ENCODE data around the gene ANKRD33B. TPM values are rescaled to one million over a fixed set of nuclear protein-coding genes. Genes with fewer than 3 reads are reported as not detected.

ANKRD33B gene
- total and polyA plus RNA-seq, 7 experiments from 2014 or later, result 0.20 to 10.1 (median 0.75) TPM; not detected in 1

- intact Hi-C loops (cut with micrococcal nuclease), result no loop called here
- peaks cover 6 to 40% (median 31%) of the 10 kb centered on the region in 5 donors for H3K27me3 Mint-ChIP-seq
- Histone ChIP-seq H3K27me3 (ENCODE audit: control insufficient read depth in 2 of 2, insufficient read depth in 2 of 2, low read length in 2 of 2) (no peaks in the 10 kb centered on the region), H3K9me3 (ENCODE audit: control insufficient read depth in 2 of 3, low read length in 3 of 3) (no peaks in the 10 kb centered on the region), H3K27ac (ENCODE audit: low read depth, low read length) (no peak overlapping the region), H3K4me1 (ENCODE audit: control insufficient read depth in 2 of 2, insufficient read depth in 2 of 2, low read length in 2 of 2) (no peaks in the 10 kb centered on the region), H3K36me3 (ENCODE audit: control insufficient read depth in 2 of 3, insufficient read depth in 3 of 3, low read length in 3 of 3) (no peaks in the 10 kb centered on the region), H3K4me3 (ENCODE audit: low read length) (no peak overlapping the region)
- DNase-seq (no peak), ATAC-seq (peak; percentile 35)
- CTCF ChIA-PET, result no interaction called here
- peaks cover 0 to 3% (median 0%) of the 10 kb centered on the region in 11 donors for H3K9me3 Mint-ChIP-seq
- POLR2A ChIA-PET, result no interaction called here
- H3K27ac Mint-ChIP-seq, result peak overlapping the region in 5 of 9 donors; percentile 25 to 64 (median 52)
- no peaks in the 10 kb centered on the region for H3K36me3 Mint-ChIP-seq
- peaks cover 12 to 19% (median 16%) of the 10 kb centered on the region in 7 donors for H3K4me1 Mint-ChIP-seq
- H3K4me3 Mint-ChIP-seq, result peak overlapping the region in 9 of 10 donors; percentile 46 to 85 (median 80)
Measured at GRCh38 chr5:10536931-10537579, 26.8 kb upstream of the ANKRD33B start.

- H3K36me3 ChIP-seq (ENCODE audit: control insufficient read depth in 2 of 3, insufficient read depth in 3 of 3, low read length in 3 of 3), result no peaks in the 10 kb centered on the region
- peak; percentile 35 for ATAC-seq
- Mint-ChIP-seq H3K4me1 (peaks cover 12 to 19% (median 15%) of the 10 kb centered on the region in 7 donors), H3K4me3 (peak overlapping the region in 2 of 10 donors; percentile 80 to 84), H3K27me3 (peaks cover 6 to 38% (median 33%) of the 10 kb centered on the region in 5 donors), H3K36me3 (no peaks in the 10 kb centered on the region), H3K9me3 (peaks cover 0 to 3% (median 0%) of the 10 kb centered on the region in 11 donors), H3K27ac (peak overlapping the region in 2 of 9 donors; percentile 52 to 61)
- no peak overlapping the region for H3K27ac ChIP-seq (ENCODE audit: low read depth, low read length)
- POLR2A ChIA-PET, result no interaction called here
- H3K27me3 ChIP-seq (ENCODE audit: control insufficient read depth in 2 of 2, insufficient read depth in 2 of 2, low read length in 2 of 2), result no peaks in the 10 kb centered on the region
- H3K4me3 ChIP-seq (ENCODE audit: low read length), result no peak overlapping the region
- no peaks in the 10 kb centered on the region for H3K9me3 ChIP-seq (ENCODE audit: control insufficient read depth in 2 of 3, low read length in 3 of 3)
- CTCF ChIA-PET, result no interaction called here
- no peak for DNase-seq
- intact Hi-C loops (cut with micrococcal nuclease), result no loop called here
- H3K4me1 ChIP-seq (ENCODE audit: control insufficient read depth in 2 of 2, insufficient read depth in 2 of 2, low read length in 2 of 2), result no peaks in the 10 kb centered on the region
Measured at GRCh38 chr5:10537624-10538023, 26.2 kb upstream of the ANKRD33B start.

- intact Hi-C loops (cut with micrococcal nuclease), result no loop called here
- H3K27me3 Mint-ChIP-seq, result peaks cover 9 to 38% (median 29%) of the 10 kb centered on the region in 5 donors
- no peak overlapping the region for H3K27ac Mint-ChIP-seq
- peaks cover 11 to 18% (median 12%) of the 10 kb centered on the region in 7 donors for H3K4me1 Mint-ChIP-seq
- ChIA-PET CTCF (no interaction called here), POLR2A (no interaction called here)
- H3K27me3 ChIP-seq (ENCODE audit: control insufficient read depth in 2 of 2, insufficient read depth in 2 of 2, low read length in 2 of 2), result no peaks in the 10 kb centered on the region
- H3K36me3 ChIP-seq (ENCODE audit: control insufficient read depth in 2 of 3, insufficient read depth in 3 of 3, low read length in 3 of 3), result no peaks in the 10 kb centered on the region
- H3K27ac ChIP-seq (ENCODE audit: low read depth, low read length), result no peak overlapping the region
- H3K4me3 Mint-ChIP-seq, result no peak overlapping the region
- no peaks in the 10 kb centered on the region for H3K9me3 ChIP-seq (ENCODE audit: control insufficient read depth in 2 of 3, low read length in 3 of 3)
- H3K36me3 Mint-ChIP-seq, result no peaks in the 10 kb centered on the region
- ATAC-seq (no peak), DNase-seq (no peak)
- no peaks in the 10 kb centered on the region for H3K4me1 ChIP-seq (ENCODE audit: control insufficient read depth in 2 of 2, insufficient read depth in 2 of 2, low read length in 2 of 2)
- no peak overlapping the region for H3K4me3 ChIP-seq (ENCODE audit: low read length)
- peaks cover 0 to 3% (median 0%) of the 10 kb centered on the region in 11 donors for H3K9me3 Mint-ChIP-seq
Measured at GRCh38 chr5:10538103-10538788, 25.6 kb upstream of the ANKRD33B start.

- Histone ChIP-seq H3K27me3 (ENCODE audit: control insufficient read depth in 2 of 2, insufficient read depth in 2 of 2, low read length in 2 of 2) (no peaks in the 10 kb centered on the region), H3K36me3 (ENCODE audit: control insufficient read depth in 2 of 3, insufficient read depth in 3 of 3, low read length in 3 of 3) (no peaks in the 10 kb centered on the region), H3K4me3 (ENCODE audit: low read length) (no peak overlapping the region), H3K27ac (ENCODE audit: low read depth, low read length) (no peak overlapping the region), H3K9me3 (ENCODE audit: control insufficient read depth in 2 of 3, low read length in 3 of 3) (no peaks in the 10 kb centered on the region), H3K4me1 (ENCODE audit: control insufficient read depth in 2 of 2, insufficient read depth in 2 of 2, low read length in 2 of 2) (no peaks in the 10 kb centered on the region)
- ChIA-PET POLR2A (no interaction called here), CTCF (no interaction called here)
- peaks cover 11 to 18% (median 12%) of the 10 kb centered on the region in 7 donors for H3K4me1 Mint-ChIP-seq
- no peak for DNase-seq
- no peak overlapping the region for H3K4me3 Mint-ChIP-seq
- peaks cover 14 to 40% (median 29%) of the 10 kb centered on the region in 5 donors for H3K27me3 Mint-ChIP-seq
- no peak for ATAC-seq
- H3K9me3 Mint-ChIP-seq, result peaks cover 0 to 3% (median 0%) of the 10 kb centered on the region in 11 donors
- intact Hi-C loops (cut with micrococcal nuclease), result no loop called here
- H3K36me3 Mint-ChIP-seq, result no peaks in the 10 kb centered on the region
- H3K27ac Mint-ChIP-seq, result no peak overlapping the region
Measured at GRCh38 chr5:10538789-10539686, 24.8 kb upstream of the ANKRD33B start.

GRCh38 chr5:10539687-10539998, 24.2 kb upstream of the ANKRD33B start:
- peaks cover 14 to 37% (median 35%) of the 10 kb centered on the region in 5 donors for H3K27me3 Mint-ChIP-seq
- H3K4me1 Mint-ChIP-seq, result peaks cover 11 to 18% (median 12%) of the 10 kb centered on the region in 7 donors
- no peaks in the 10 kb centered on the region for H3K9me3 ChIP-seq (ENCODE audit: control insufficient read depth in 2 of 3, low read length in 3 of 3)
- H3K36me3 ChIP-seq (ENCODE audit: control insufficient read depth in 2 of 3, insufficient read depth in 3 of 3, low read length in 3 of 3), result no peaks in the 10 kb centered on the region
- no peak overlapping the region for H3K27ac Mint-ChIP-seq
- H3K4me1 ChIP-seq (ENCODE audit: control insufficient read depth in 2 of 2, insufficient read depth in 2 of 2, low read length in 2 of 2), result no peaks in the 10 kb centered on the region
- no peaks in the 10 kb centered on the region for H3K27me3 ChIP-seq (ENCODE audit: control insufficient read depth in 2 of 2, insufficient read depth in 2 of 2, low read length in 2 of 2)
- CTCF ChIA-PET, result no interaction called here
- ATAC-seq (no peak), DNase-seq (no peak)
- H3K27ac ChIP-seq (ENCODE audit: low read depth, low read length), result no peak overlapping the region
- H3K4me3 Mint-ChIP-seq, result no peak overlapping the region
- H3K36me3 Mint-ChIP-seq, result no peaks in the 10 kb centered on the region
- H3K9me3 Mint-ChIP-seq, result peaks cover 0 to 3% (median 0%) of the 10 kb centered on the region in 11 donors
- intact Hi-C loops (cut with micrococcal nuclease), result no loop called here
- POLR2A ChIA-PET, result no interaction called here
- no peak overlapping the region for H3K4me3 ChIP-seq (ENCODE audit: low read length)

- Mint-ChIP-seq H3K27ac (no peak overlapping the region), H3K27me3 (peaks cover 14 to 37% (median 35%) of the 10 kb centered on the region in 5 donors), H3K4me1 (peaks cover 11 to 18% (median 12%) of the 10 kb centered on the region in 7 donors), H3K36me3 (no peaks in the 10 kb centered on the region), H3K9me3 (peaks cover 0 to 3% (median 0%) of the 10 kb centered on the region in 11 donors), H3K4me3 (no peak overlapping the region)
- DNase-seq (no peak), ATAC-seq (no peak)
- H3K36me3 ChIP-seq (ENCODE audit: control insufficient read depth in 2 of 3, insufficient read depth in 3 of 3, low read length in 3 of 3), result no peaks in the 10 kb centered on the region
- ChIA-PET CTCF (no interaction called here), POLR2A (no interaction called here)
- no peaks in the 10 kb centered on the region for H3K27me3 ChIP-seq (ENCODE audit: control insufficient read depth in 2 of 2, insufficient read depth in 2 of 2, low read length in 2 of 2)
- H3K4me1 ChIP-seq (ENCODE audit: control insufficient read depth in 2 of 2, insufficient read depth in 2 of 2, low read length in 2 of 2), result no peaks in the 10 kb centered on the region
- H3K9me3 ChIP-seq (ENCODE audit: control insufficient read depth in 2 of 3, low read length in 3 of 3), result no peaks in the 10 kb centered on the region
- H3K27ac ChIP-seq (ENCODE audit: low read depth, low read length), result no peak overlapping the region
- intact Hi-C loops (cut with micrococcal nuclease), result no loop called here
- no peak overlapping the region for H3K4me3 ChIP-seq (ENCODE audit: low read length)
Measured at GRCh38 chr5:10540036-10540544, 23.8 kb upstream of the ANKRD33B start.

Measured in naive thymus-derived CD4-positive, alpha-beta T cell (primary cell).